Vagina (tissue), 2 donors: ENCODE data around the gene RRM2. TPM values are rescaled to one million over a fixed set of nuclear protein-coding genes. Genes with fewer than 3 reads are reported as not detected.
A peak's percentile ranks its signal among the peaks of the same experiment; 100 is the strongest.

Source experiments
- DNase-seq, 2 donors: peaks; one replicate each; pipeline ENCODE4 v3.0.0-alpha.2; 2017; ENCODE audit errors: extremely low spot score in 2 of 2
- H3K27ac ChIP-seq: fragments of 200-600 bp; sonication (generic); one replicate; pipeline ENCODE4 v1.5.1; 2019
- H3K27me3 ChIP-seq: fragments of 200-600 bp; sonication (generic); one replicate; pipeline ENCODE4 v1.5.1; 2019
- H3K36me3 ChIP-seq, 2 donors: fragments of 200-600 bp; sonication (generic); one replicate each; pipeline ENCODE4 v1.5.1; 2017 to 2019
- H3K4me1 ChIP-seq: fragments of 200-600 bp; sonication (generic); one replicate; pipeline ENCODE4 v1.5.1; 2019
- H3K4me3 ChIP-seq, 2 donors: fragments of 200-600 bp; sonication (generic); 1 replicate in 1 of 2; 2 replicates in 1 of 2; pipeline ENCODE4 v1.5.1; 2016 to 2019
- H3K9me3 ChIP-seq: fragments of 200-600 bp; sonication (generic); one replicate; pipeline ENCODE4 v1.5.1; 2019
- CTCF ChIP-seq, 3 experiments: fragments of 450-650 bp in 2 of 3; fragments of 200-600 bp in 1 of 3; sonication (generic) in 1 of 3; IDR thresholded peaks; one replicate each; pipeline ENCODE4 v1.5.1; 2017 to 2019; ENCODE audit warnings: antibody characterized with exemption in 3 of 3, mild to moderate bottlenecking in 2 of 3, moderate library complexity in 2 of 3
- POLR2A ChIP-seq, 2 donors: fragments of 450-650 bp; IDR thresholded peaks; one replicate each; pipeline ENCODE4 v1.6.1; 2017; ENCODE audit warnings: antibody characterized with exemption in 2 of 2, mild to moderate bottlenecking in 2 of 2, moderate library complexity in 2 of 2
- POLR2AphosphoS5 ChIP-seq, 2 donors: sonication (generic); formaldehyde crosslinking; IDR thresholded peaks; one replicate each; pipeline ENCODE4 v1.9.0; 2017; ENCODE audit warnings: antibody characterized with exemption in 2 of 2, mild to moderate bottlenecking in 2 of 2, low read depth in 1 of 2; ENCODE audit not compliant: insufficient read depth in 1 of 2
- intact Hi-C: fragments of 100-400 bp; cut with DNase I; formaldehyde crosslinking; loops from one replicate; pipeline ENCODE4 v1.15.1; 2023
- total RNA-seq: library from RNA; depleted of rRNA; stranded (reverse); fragments of >200 nt; gene quantifications from one replicate; pipeline ENCODE4 v1.2.3, GENCODE V29; 2016

The RRM2 gene
- total RNA-seq, 1 donor from 2014 or later, result 11.0 TPM

- Histone ChIP-seq H3K4me3 (peak overlapping the region; percentile 50 to 55), H3K4me1 (peaks cover 31% of the 10 kb centered on the region), H3K27ac (no peak overlapping the region), H3K27me3 (peaks cover 6% of the 10 kb centered on the region), H3K36me3 (no peaks in the 10 kb centered on the region), H3K9me3 (no peaks in the 10 kb centered on the region)
- TF ChIP-seq CTCF (IDR thresholded peaks at IDR 0.05) (no peak), POLR2AphosphoS5 (IDR thresholded peaks at IDR 0.05; ENCODE audit: insufficient read depth in 1 of 2, low read depth in 1 of 2) (no peak), POLR2A (IDR thresholded peaks at IDR 0.05) (no peak)
- DNase-seq, result no peak
- intact Hi-C loops, result no loop called here
Measured at GRCh38 chr2:10123281-10123680, 742 bp downstream of the RRM2 start.

GRCh38 chr2:10124538-10125045 is 2.1 kb downstream of the RRM2 start:
- DNase-seq, result no peak
- Histone ChIP-seq H3K27ac (no peak overlapping the region), H3K4me3 (no peak overlapping the region), H3K9me3 (no peaks in the 10 kb centered on the region), H3K4me1 (peaks cover 31% of the 10 kb centered on the region), H3K36me3 (no peaks in the 10 kb centered on the region), H3K27me3 (peaks cover 6% of the 10 kb centered on the region)
- intact Hi-C loops, result loop anchor here (1.0 kb wide), 1 partner anchor 311 kb away; no protein-coding TSS in a partner anchor
- TF ChIP-seq POLR2A (IDR thresholded peaks at IDR 0.05), result no peak
- TF ChIP-seq CTCF (IDR thresholded peaks at IDR 0.05), result peak; percentile 59 to 73 (median 62)
- TF ChIP-seq POLR2AphosphoS5 (IDR thresholded peaks at IDR 0.05; ENCODE audit: insufficient read depth in 1 of 2, low read depth in 1 of 2), result peak in 1 of 2 donors; percentile 50

GRCh38 chr2:10125842-10126631 is 3.5 kb downstream of the RRM2 start:
- intact Hi-C loops, result loop anchor here (1.0 kb wide), 1 partner anchor 309 kb away; no protein-coding TSS in a partner anchor

GRCh38 chr2:10126632-10127026 is 4.1 kb downstream of the RRM2 start:
- intact Hi-C loops, result no loop called here
- Histone ChIP-seq H3K36me3 (no peaks in the 10 kb centered on the region), H3K4me3 (no peak overlapping the region), H3K27me3 (peaks cover 6% of the 10 kb centered on the region), H3K27ac (no peak overlapping the region), H3K4me1 (peaks cover 19% of the 10 kb centered on the region), H3K9me3 (no peaks in the 10 kb centered on the region)
- no peak for DNase-seq
- TF ChIP-seq POLR2AphosphoS5 (IDR thresholded peaks at IDR 0.05; ENCODE audit: insufficient read depth in 1 of 2, low read depth in 1 of 2), result no peak
- no peak for TF ChIP-seq POLR2A (IDR thresholded peaks at IDR 0.05)
- no peak for TF ChIP-seq CTCF (IDR thresholded peaks at IDR 0.05)

More at GRCh38 chr2:10125842-10126631, 3.5 kb downstream of the RRM2 start:
- TF ChIP-seq POLR2A (IDR thresholded peaks at IDR 0.05), result no peak
- TF ChIP-seq CTCF (IDR thresholded peaks at IDR 0.05), result no peak
- TF ChIP-seq POLR2AphosphoS5 (IDR thresholded peaks at IDR 0.05; ENCODE audit: insufficient read depth in 1 of 2, low read depth in 1 of 2), result no peak
- H3K36me3 ChIP-seq, result no peaks in the 10 kb centered on the region
- H3K4me3 ChIP-seq, result no peak overlapping the region
- H3K27me3 ChIP-seq, result peaks cover 6% of the 10 kb centered on the region
- DNase-seq, result no peak
- peaks cover 25% of the 10 kb centered on the region for H3K4me1 ChIP-seq
- H3K27ac ChIP-seq, result no peak overlapping the region
- no peaks in the 10 kb centered on the region for H3K9me3 ChIP-seq

- Histone ChIP-seq H3K9me3 (no peaks in the 10 kb centered on the region), H3K36me3 (no peaks in the 10 kb centered on the region), H3K4me1 (peaks cover 3% of the 10 kb centered on the region), H3K27ac (no peak overlapping the region), H3K27me3 (no peaks in the 10 kb centered on the region), H3K4me3 (no peak overlapping the region)
- intact Hi-C loops, result no loop called here
- DNase-seq, result no peak
- TF ChIP-seq POLR2A (IDR thresholded peaks at IDR 0.05) (no peak), CTCF (IDR thresholded peaks at IDR 0.05) (no peak), POLR2AphosphoS5 (IDR thresholded peaks at IDR 0.05; ENCODE audit: insufficient read depth in 1 of 2, low read depth in 1 of 2) (no peak)
Measured at GRCh38 chr2:10128420-10128819, 5.9 kb downstream of the RRM2 start.
